ENCODE measurements around the gene LIPI.

GRCh38 chr21:14244911-14245310 is 34.2 kb upstream of the LIPI start:
- no peak for TF ChIP-seq CTCF (IDR thresholded peaks at IDR 0.05; ENCODE audit: borderline replicate concordance, extremely low read depth, low read length, poor library complexity, severe bottlenecking)
- TF ChIP-seq EZH2 (IDR thresholded peaks at IDR 0.05; ENCODE audit: borderline replicate concordance, low read depth, low read length, severe bottlenecking), result no peak

Data from DND-41 (cell line).